ENCODE measurements around the gene IGFBP4. TPM values are rescaled to one million over a fixed set of nuclear protein-coding genes. Genes with fewer than 3 reads are reported as not detected.
A peak's percentile ranks its signal among the peaks of the same experiment; 100 is the strongest.

The IGFBP4 gene
- total RNA-seq, 6 donors from 2014 or later, result 80.7 to 524 (median 169) TPM

DNA sequence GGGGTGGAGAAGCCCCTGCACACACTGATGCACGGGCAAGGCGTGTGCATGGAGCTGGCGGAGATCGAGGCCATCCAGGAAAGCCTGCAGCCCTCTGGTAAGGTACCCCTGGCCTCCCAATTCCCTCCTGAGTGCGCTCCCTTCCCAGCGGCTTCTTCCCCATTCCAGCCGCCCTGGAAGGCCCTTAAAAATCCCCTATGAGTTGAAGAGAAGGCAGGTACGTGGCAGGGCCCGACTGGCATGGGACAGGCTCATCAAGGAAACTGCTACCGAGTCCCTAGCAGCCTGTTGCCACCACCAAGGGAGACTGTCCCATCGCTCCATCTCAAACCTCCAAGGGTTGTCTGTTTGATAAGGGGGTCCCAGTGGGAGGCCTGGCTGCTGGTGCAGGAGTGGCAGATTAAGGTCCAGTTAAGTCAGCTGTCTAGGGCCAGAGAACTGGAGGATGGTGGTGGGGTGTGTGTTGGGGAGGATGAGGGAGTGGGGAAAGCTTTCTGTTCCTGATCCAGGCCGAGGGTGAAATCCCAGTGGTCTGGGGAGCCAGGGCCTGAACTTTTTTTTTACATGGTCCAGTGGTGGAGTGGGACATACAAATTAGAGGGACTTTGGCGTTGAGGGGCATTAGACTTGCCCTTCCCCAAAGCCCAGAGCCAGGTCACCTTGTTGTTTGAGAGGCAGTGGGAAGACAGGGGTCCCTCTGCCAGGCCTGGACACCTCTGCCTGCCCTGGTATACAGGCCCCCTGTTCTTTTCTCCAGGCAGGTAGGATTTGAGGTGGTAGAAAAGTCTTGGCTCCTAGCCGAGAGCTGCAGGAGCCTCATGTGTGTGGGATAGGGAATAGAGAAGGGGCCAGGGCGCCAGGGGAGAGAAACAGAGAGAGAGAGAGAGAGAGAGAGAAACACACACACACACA lies 994 bp downstream of the IGFBP4 start:
- H3K4me3 ChIP-seq, result peak overlapping the region; percentile 51 to 71 (median 67)
- peaks cover 44 to 61% (median 59%) of the 10 kb centered on the region in 4 donors for H3K4me1 ChIP-seq
- peak overlapping the region; percentile 85 to 92 (median 90) for H3K27ac ChIP-seq
- ATAC-seq (ENCODE audit: low FRiP score in 2 of 2), result no peak
- 16 to 28% methylated on average over 4 to 15 of the region's 15 CpGs for WGBS, 2 donors
- no peak for DNase-seq
- no peak for TF ChIP-seq POLR2AphosphoS5 (IDR thresholded peaks at IDR 0.05)
- TF ChIP-seq, protein P1, sequence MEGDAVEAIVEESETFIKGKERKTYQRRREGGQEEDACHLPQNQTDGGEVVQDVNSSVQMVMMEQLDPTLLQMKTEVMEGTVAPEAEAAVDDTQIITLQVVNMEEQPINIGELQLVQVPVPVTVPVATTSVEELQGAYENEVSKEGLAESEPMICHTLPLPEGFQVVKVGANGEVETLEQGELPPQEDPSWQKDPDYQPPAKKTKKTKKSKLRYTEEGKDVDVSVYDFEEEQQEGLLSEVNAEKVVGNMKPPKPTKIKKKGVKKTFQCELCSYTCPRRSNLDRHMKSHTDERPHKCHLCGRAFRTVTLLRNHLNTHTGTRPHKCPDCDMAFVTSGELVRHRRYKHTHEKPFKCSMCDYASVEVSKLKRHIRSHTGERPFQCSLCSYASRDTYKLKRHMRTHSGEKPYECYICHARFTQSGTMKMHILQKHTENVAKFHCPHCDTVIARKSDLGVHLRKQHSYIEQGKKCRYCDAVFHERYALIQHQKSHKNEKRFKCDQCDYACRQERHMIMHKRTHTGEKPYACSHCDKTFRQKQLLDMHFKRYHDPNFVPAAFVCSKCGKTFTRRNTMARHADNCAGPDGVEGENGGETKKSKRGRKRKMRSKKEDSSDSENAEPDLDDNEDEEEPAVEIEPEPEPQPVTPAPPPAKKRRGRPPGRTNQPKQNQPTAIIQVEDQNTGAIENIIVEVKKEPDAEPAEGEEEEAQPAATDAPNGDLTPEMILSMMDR (IDR thresholded peaks at IDR 0.05), result no peak
- TF ChIP-seq EP300 (IDR thresholded peaks at IDR 0.05), result no peak
- TF ChIP-seq POLR2A (IDR thresholded peaks at IDR 0.05), result no peak
- H3K9me3 ChIP-seq, result no peaks in the 10 kb centered on the region
- H3K27me3 ChIP-seq, result no peaks in the 10 kb centered on the region
- H3K36me3 ChIP-seq, result no peaks in the 10 kb centered on the region

DNA sequence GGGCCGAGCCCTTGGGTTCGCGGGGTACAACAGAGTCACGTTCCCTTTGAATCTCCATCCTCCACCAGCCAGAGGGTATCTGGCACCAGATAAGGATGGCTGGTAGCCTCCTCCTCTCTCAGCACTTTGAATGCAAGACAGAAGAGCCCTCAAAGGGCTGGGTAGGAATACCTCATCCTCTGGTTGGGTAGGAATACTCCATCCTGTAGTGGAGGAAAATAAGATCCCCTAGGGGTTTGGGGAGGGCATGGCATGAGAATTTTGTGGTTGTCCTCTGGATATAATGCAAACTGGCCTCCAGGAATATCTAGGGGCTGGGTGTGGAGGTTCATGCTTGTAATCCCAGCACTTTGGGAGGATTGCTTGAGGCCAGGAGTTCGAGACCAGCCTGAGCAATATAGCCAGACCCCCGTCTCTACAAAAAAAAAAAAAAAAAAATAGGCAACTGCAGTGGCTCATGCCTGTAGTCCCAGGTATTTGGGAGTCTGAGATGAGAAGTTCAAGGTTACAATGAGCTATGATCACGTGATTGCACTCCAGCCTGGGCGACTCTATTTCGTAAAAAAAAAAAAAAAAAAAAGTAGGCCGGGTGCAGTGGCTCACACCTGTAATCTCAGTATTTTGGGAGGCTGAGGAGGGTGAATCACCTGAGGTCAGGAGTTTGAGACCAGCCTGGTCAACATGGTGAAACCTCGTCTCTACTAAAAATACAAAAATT lies 2.7 kb downstream of the IGFBP4 start:
- H3K9me3 ChIP-seq, result no peaks in the 10 kb centered on the region
- peaks cover 61 to 77% (median 75%) of the 10 kb centered on the region in 4 donors for H3K4me1 ChIP-seq
- DNase-seq (no peak), ATAC-seq (ENCODE audit: low FRiP score in 2 of 2) (no peak)
- no peaks in the 10 kb centered on the region for H3K36me3 ChIP-seq
- no peak for TF ChIP-seq POLR2A (IDR thresholded peaks at IDR 0.05)
- TF ChIP-seq, protein P1 (IDR thresholded peaks at IDR 0.05), result peak in 1 of 6 experiments; percentile 23
- peak overlapping the region; percentile 85 to 92 (median 90) for H3K27ac ChIP-seq
- 49 to 50% methylated on average over 11 of the region's 11 CpGs for WGBS, 2 donors
- H3K27me3 ChIP-seq, result no peaks in the 10 kb centered on the region
- H3K4me3 ChIP-seq, result peak overlapping the region; percentile 22 to 71 (median 67)

DNA sequence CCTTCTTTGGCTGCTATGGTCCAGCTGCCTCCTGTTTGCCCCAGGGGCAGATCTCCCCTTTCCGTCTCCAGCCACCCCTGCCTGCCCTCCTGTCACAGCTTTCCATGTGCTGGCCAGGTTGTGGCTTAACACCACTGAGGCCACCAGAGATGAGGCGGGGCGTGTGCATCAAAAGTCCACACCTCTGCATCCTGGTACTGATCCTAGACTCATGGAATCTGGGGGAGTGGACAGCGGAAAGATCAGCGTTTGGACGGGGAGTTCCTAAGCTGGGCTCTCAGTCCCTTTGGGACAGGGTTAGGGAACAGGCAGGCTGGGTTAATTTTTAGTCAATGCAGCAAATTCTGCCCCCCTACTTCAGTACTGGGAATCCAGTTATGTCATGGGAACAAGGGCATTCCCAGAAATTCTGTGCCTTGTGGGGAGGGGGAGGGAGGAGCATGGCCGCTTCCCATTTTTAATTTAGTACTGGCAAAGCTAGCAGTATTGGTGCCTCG lies 3.9 kb downstream of the IGFBP4 start:
- Histone ChIP-seq H3K4me3 (peak overlapping the region in 3 of 4 donors; percentile 67 to 71 (median 67)), H3K36me3 (peaks cover 0 to 3% (median 0%) of the 10 kb centered on the region in 4 donors), H3K4me1 (peaks cover 67 to 88% (median 82%) of the 10 kb centered on the region in 4 donors), H3K27me3 (no peaks in the 10 kb centered on the region), H3K9me3 (no peaks in the 10 kb centered on the region), H3K27ac (peak overlapping the region; percentile 69 to 92 (median 80))
- ATAC-seq (ENCODE audit: low FRiP score in 2 of 2) (peak in 1 of 2 donors; percentile 11), DNase-seq (no peak)
- 51 to 62% methylated on average over 8 of the region's 8 CpGs for WGBS, 2 donors
- no peak for TF ChIP-seq POLR2A (IDR thresholded peaks at IDR 0.05)

DNA sequence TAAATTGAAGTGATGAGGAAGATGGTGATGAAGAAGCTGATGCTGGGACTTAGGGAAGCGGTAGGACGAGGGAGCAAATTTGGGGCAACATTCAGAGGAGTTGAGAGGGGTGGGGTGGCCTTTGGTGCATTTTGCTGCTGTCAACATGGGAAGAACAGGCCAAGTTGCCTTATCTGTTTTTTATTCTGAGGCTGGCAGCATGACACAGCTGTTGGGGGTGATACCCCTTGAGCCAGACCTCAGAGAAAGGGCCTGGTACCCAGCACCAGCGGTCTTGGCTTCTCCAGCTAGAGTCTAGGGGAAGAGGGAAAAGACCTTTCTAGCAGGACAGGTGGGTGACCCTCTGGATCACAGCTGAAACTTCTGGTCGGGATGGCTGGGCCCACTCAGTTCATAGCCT lies 4.6 kb downstream of the IGFBP4 start:
- H3K4me3 ChIP-seq, result peak overlapping the region in 2 of 4 donors; percentile 67 to 71
- 48 to 51% methylated on average over 4 of the region's 4 CpGs for WGBS, 2 donors
- no peaks in the 10 kb centered on the region for H3K9me3 ChIP-seq
- peak overlapping the region; percentile 69 to 92 (median 80) for H3K27ac ChIP-seq
- no peak for DNase-seq
- no peak for ATAC-seq (ENCODE audit: low FRiP score in 2 of 2)
- peaks cover 0 to 9% (median under 1%) of the 10 kb centered on the region in 4 donors for H3K36me3 ChIP-seq
- H3K27me3 ChIP-seq, result no peaks in the 10 kb centered on the region
- no peak for TF ChIP-seq POLR2AphosphoS5 (IDR thresholded peaks at IDR 0.05)
- no peak for TF ChIP-seq POLR2A (IDR thresholded peaks at IDR 0.05)
- TF ChIP-seq, protein P1 (IDR thresholded peaks at IDR 0.05), result no peak
- TF ChIP-seq EP300 (IDR thresholded peaks at IDR 0.05), result no peak
- peaks cover 68 to 88% (median 81%) of the 10 kb centered on the region in 4 donors for H3K4me1 ChIP-seq

DNA sequence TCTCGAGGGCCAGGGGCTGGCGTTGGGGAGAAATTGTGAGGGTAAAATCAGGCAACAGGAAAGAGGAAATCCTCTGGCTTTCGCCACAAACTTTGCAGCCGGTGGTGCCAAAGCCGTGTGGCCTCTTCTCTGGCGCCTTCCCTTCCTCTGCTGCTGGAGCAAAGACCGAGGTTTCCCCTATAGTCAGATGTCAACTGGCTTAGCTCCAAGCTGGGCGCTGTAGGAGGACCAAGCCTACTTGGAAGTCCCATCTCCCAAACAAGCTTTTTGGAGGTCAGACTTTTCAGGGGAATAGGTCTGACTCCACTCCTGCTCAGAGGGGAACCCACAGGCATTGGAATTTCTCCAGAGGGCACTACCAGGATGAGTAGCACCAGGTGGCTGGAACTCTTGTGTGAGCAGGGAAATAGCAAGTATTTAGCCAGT lies 5.0 kb downstream of the IGFBP4 start:
- peaks cover 71 to 89% (median 79%) of the 10 kb centered on the region in 4 donors for H3K4me1 ChIP-seq
- peak in 1 of 2 donors; percentile 51 for DNase-seq
- no peak for ATAC-seq (ENCODE audit: low FRiP score in 2 of 2)
- H3K27me3 ChIP-seq, result no peaks in the 10 kb centered on the region
- no peaks in the 10 kb centered on the region for H3K9me3 ChIP-seq
- peak overlapping the region in 2 of 4 donors; percentile 67 to 71 for H3K4me3 ChIP-seq
- no peak for TF ChIP-seq EP300 (IDR thresholded peaks at IDR 0.05)
- no peak for TF ChIP-seq POLR2A (IDR thresholded peaks at IDR 0.05)
- no peak for TF ChIP-seq POLR2AphosphoS5 (IDR thresholded peaks at IDR 0.05)
- TF ChIP-seq, protein P1 (IDR thresholded peaks at IDR 0.05), result no peak
- H3K36me3 ChIP-seq, result peaks cover 0 to 13% (median 4%) of the 10 kb centered on the region in 4 donors
- peak overlapping the region; percentile 69 to 92 (median 80) for H3K27ac ChIP-seq
- WGBS, 2 donors, result 6 to 10% methylated on average over 8 of the region's 8 CpGs
